Natural killer cell (primary cell): ENCODE data around the gene PLA2G4A. TPM values are rescaled to one million over a fixed set of nuclear protein-coding genes. Genes with fewer than 3 reads are reported as not detected.

Experiments
- ATAC-seq, 3 donors: fragments of 150-1000 bp in 2 of 3; fragments of 200-7000 bp in 1 of 3; cut with Tn5 transposase; 1 replicate in 1 of 3; 2 replicates in 2 of 3; pipeline ENCODE4 v1.10.0; 2021; ENCODE audit warnings: mild to moderate bottlenecking in 2 of 3, moderate library complexity in 2 of 3
- DNase-seq, 2 donors: peaks; one replicate each; pipeline versions ENCODE4 v3.0.0 to v3.0.0-alpha.2; 2013 to 2021; ENCODE audit warnings: mixed read lengths in 1 of 2
- H3K27ac ChIP-seq: one replicate; pipeline ENCODE4 v1.5.1; 2013; ENCODE audit warnings: mild to moderate bottlenecking, low read length
- H3K27me3 ChIP-seq: one replicate; pipeline ENCODE4 v1.6.1; 2013; ENCODE audit warnings: low read length; ENCODE audit not compliant: control insufficient read depth, insufficient read depth
- H3K36me3 ChIP-seq: one replicate; pipeline ENCODE4 v1.6.1; 2013; ENCODE audit warnings: low read length; ENCODE audit not compliant: control insufficient read depth, insufficient read depth
- H3K4me1 ChIP-seq: one replicate; pipeline ENCODE4 v1.6.1; 2013; ENCODE audit warnings: low read length; ENCODE audit not compliant: control insufficient read depth, insufficient read depth
- H3K4me3 ChIP-seq: one replicate; pipeline ENCODE4 v1.5.1; 2013; ENCODE audit warnings: low read length
- H3K9me3 ChIP-seq: one replicate; pipeline ENCODE4 v1.6.1; 2013; ENCODE audit warnings: low read length; ENCODE audit not compliant: control insufficient read depth, insufficient read depth
- H3K27ac Mint-ChIP-seq, 2 donors: one replicate each; pipeline ENCODE4 v1.8.0; 2022; ENCODE audit warnings: mild to moderate bottlenecking in 2 of 2, mixed read lengths in 2 of 2, moderate library complexity in 1 of 2
- H3K27me3 Mint-ChIP-seq, 2 donors: one replicate each; pipeline ENCODE4 v1.8.0; 2022; ENCODE audit warnings: low read depth in 2 of 2, mixed read lengths in 2 of 2
- H3K36me3 Mint-ChIP-seq: one replicate; pipeline ENCODE4 v1.8.0; 2022; ENCODE audit warnings: mixed read lengths
- H3K4me1 Mint-ChIP-seq, 2 donors: one replicate each; pipeline ENCODE4 v1.8.0; 2022; ENCODE audit warnings: mixed read lengths in 2 of 2
- H3K4me3 Mint-ChIP-seq: one replicate; pipeline ENCODE4 v1.8.0; 2022; ENCODE audit warnings: mild to moderate bottlenecking, moderate library complexity, mixed read lengths
- H3K9me3 Mint-ChIP-seq, 2 donors: one replicate each; pipeline ENCODE4 v1.8.0; 2022; ENCODE audit warnings: mixed read lengths in 2 of 2
- CTCF ChIP-seq: fragments of 200-600 bp; IDR thresholded peaks from one replicate; pipeline ENCODE4 v1.8.0; 2022; ENCODE audit warnings: antibody characterized with exemption
- WGBS: methylation state at CpG from one replicate; pipeline ENCODE4 v1.1.7; 2013; ENCODE audit warnings: missing lambda C conversion rate; ENCODE audit not compliant: insufficient coverage; 5-methylcytosine and 5-hydroxymethylcytosine counted together
- intact Hi-C: fragments of 100-400 bp; cut with micrococcal nuclease; formaldehyde crosslinking; loops from one replicate; pipeline ENCODE4 v1.14.2; 2022
- total RNA-seq, 4 donors: library from RNA; stranded (reverse); fragments of 120-200 nt in 1 of 4; gene quantifications; one replicate each; pipeline versions ENCODE4 v1.2.3 to v1.2.4, GENCODE V29; 2013 to 2022

PLA2G4A gene
- total RNA-seq, 3 donors from 2014 or later (not counting 1 experiment from before 2014, with no cell fraction given), result 0.33 to 1.3 (median 0.45) TPM

GRCh38 chr1:186994897-186995296, 166.1 kb downstream of the PLA2G4A start:
- Mint-ChIP-seq H3K4me1 (no peaks in the 10 kb centered on the region), H3K27ac (no peak overlapping the region), H3K36me3 (no peaks in the 10 kb centered on the region), H3K9me3 (no peaks in the 10 kb centered on the region), H3K27me3 (no peaks in the 10 kb centered on the region), H3K4me3 (no peak overlapping the region)
- DNase-seq (no peak), ATAC-seq (no peak)
- Histone ChIP-seq H3K36me3 (no peaks in the 10 kb centered on the region), H3K27ac (no peak overlapping the region), H3K9me3 (no peaks in the 10 kb centered on the region), H3K27me3 (no peaks in the 10 kb centered on the region), H3K4me1 (no peaks in the 10 kb centered on the region), H3K4me3 (no peak overlapping the region)
- no peak for TF ChIP-seq CTCF
- intact Hi-C loops, result no loop called here
- WGBS, result 100% methylated on average over 1 of the region's 1 CpG

- WGBS, result 88% methylated on average over 1 of the region's 1 CpG
- H3K4me1 ChIP-seq, result no peaks in the 10 kb centered on the region
- Mint-ChIP-seq H3K36me3 (no peaks in the 10 kb centered on the region), H3K9me3 (no peaks in the 10 kb centered on the region), H3K27me3 (peaks cover 2 to 9% of the 10 kb centered on the region in 2 donors), H3K27ac (no peak overlapping the region), H3K4me3 (no peak overlapping the region), H3K4me1 (no peaks in the 10 kb centered on the region)
- intact Hi-C loops, result no loop called here
- DNase-seq (no peak), ATAC-seq (no peak)
- no peak overlapping the region for H3K27ac ChIP-seq
- H3K9me3 ChIP-seq, result no peaks in the 10 kb centered on the region
- TF ChIP-seq CTCF, result no peak
- H3K4me3 ChIP-seq, result no peak overlapping the region
- no peaks in the 10 kb centered on the region for H3K27me3 ChIP-seq
- H3K36me3 ChIP-seq, result no peaks in the 10 kb centered on the region
Measured at GRCh38 chr1:186996816-186997215, 168.1 kb downstream of the PLA2G4A start.

GRCh38 chr1:186997877-186998276, 169.1 kb downstream of the PLA2G4A start:
- intact Hi-C loops, result no loop called here
- no peak for TF ChIP-seq CTCF
- H3K27me3 Mint-ChIP-seq, result peaks cover 2 to 9% of the 10 kb centered on the region in 2 donors

GRCh38 chr1:186999506-186999905, 170.8 kb downstream of the PLA2G4A start:
- H3K4me1 ChIP-seq, result no peaks in the 10 kb centered on the region
- ATAC-seq (no peak), DNase-seq (no peak)
- intact Hi-C loops, result no loop called here
- H3K4me3 Mint-ChIP-seq, result no peak overlapping the region
- H3K9me3 ChIP-seq, result no peaks in the 10 kb centered on the region
- 89% methylated on average over 5 of the region's 6 CpGs for WGBS
- H3K27ac Mint-ChIP-seq, result no peak overlapping the region
- no peaks in the 10 kb centered on the region for H3K27me3 ChIP-seq
- no peak for TF ChIP-seq CTCF
- H3K27me3 Mint-ChIP-seq, result peaks cover 2 to 9% of the 10 kb centered on the region in 2 donors
- no peak overlapping the region for H3K4me3 ChIP-seq
- H3K36me3 Mint-ChIP-seq, result no peaks in the 10 kb centered on the region
- no peaks in the 10 kb centered on the region for H3K9me3 Mint-ChIP-seq
- H3K4me1 Mint-ChIP-seq, result no peaks in the 10 kb centered on the region
- H3K36me3 ChIP-seq, result no peaks in the 10 kb centered on the region
- H3K27ac ChIP-seq, result no peak overlapping the region

More at GRCh38 chr1:186997877-186998276, 169.1 kb downstream of the PLA2G4A start:
- Mint-ChIP-seq H3K27ac (no peak overlapping the region), H3K36me3 (no peaks in the 10 kb centered on the region), H3K9me3 (no peaks in the 10 kb centered on the region), H3K4me1 (no peaks in the 10 kb centered on the region), H3K4me3 (no peak overlapping the region)
- Histone ChIP-seq H3K4me3 (no peak overlapping the region), H3K4me1 (no peaks in the 10 kb centered on the region), H3K27ac (no peak overlapping the region), H3K27me3 (no peaks in the 10 kb centered on the region), H3K9me3 (no peaks in the 10 kb centered on the region), H3K36me3 (no peaks in the 10 kb centered on the region)
- DNase-seq (no peak), ATAC-seq (no peak)
- no CpG with 5 or more reads among the region's 1 CpG for WGBS
